HepG2 (cell line): ENCODE measurements around the gene MBTPS2. TPM values are rescaled to one million over a fixed set of nuclear protein-coding genes. Genes with fewer than 3 reads are reported as not detected.
A peak's percentile ranks its signal among the peaks of the same experiment; 100 is the strongest.

Source experiments
- SALL2 ChIP-seq: sonication (generic); formaldehyde crosslinking; IDR thresholded peaks from 2 replicates; pipeline ENCODE4 v1.8.1; 2023; ENCODE audit warnings: mild to moderate bottlenecking, missing genetic modification reagents, inconsistent platforms
- SOX5 ChIP-seq: IDR thresholded peaks from 2 replicates; pipeline ENCODE4 v1.6.1; 2016; ENCODE audit warnings: borderline replicate concordance
- TBX2 ChIP-seq: sonication (generic); formaldehyde crosslinking; IDR thresholded peaks from 2 replicates; pipeline ENCODE4 v1.5.0; 2020; ENCODE audit warnings: missing genetic modification reagents, mild to moderate bottlenecking, borderline replicate concordance
- ZNF589 ChIP-seq: sonication (generic); formaldehyde crosslinking; conservative IDR thresholded peaks from 2 replicates; pipeline ENCODE4 v1.8.0; 2022; ENCODE audit warnings: mild to moderate bottlenecking, moderate library complexity, missing genetic modification reagents
- ZNF879 ChIP-seq: sonication (generic); formaldehyde crosslinking; IDR thresholded peaks from 2 replicates; pipeline ENCODE4 v1.8.1; 2023; ENCODE audit warnings: missing genetic modification reagents
- polyA plus RNA-seq, 8 experiments: library from polyadenylated mRNA; depleted of rRNA in 3 of 8; stranded (reverse) in 7 of 8; unstranded in 1 of 8; fragments of >200 nt; fragmentation: Illumina TruSeq in 4 of 8; extraction: Trizol in 4 of 8; gene quantifications; 2 replicates each; pipeline versions ENCODE4 v1.2.1 to v1.2.3, GENCODE V29; 2011 to 2016; ENCODE audit warnings: low read depth in 4 of 8, missing spikeins in 1 of 8, mixed read lengths in 1 of 8; ENCODE audit not compliant: insufficient read depth in 1 of 8
- total RNA-seq, 5 experiments: library from RNA; depleted of rRNA; stranded (reverse); fragments of >200 nt; fragmentation: Illumina TruSeq; extraction: Trizol; gene quantifications; 2 replicates each; pipeline ENCODE4 v1.2.3, GENCODE V29; 2016; ENCODE audit warnings: low read depth in 1 of 5
- TF ChIP-seq, protein P1 (sequence below), 2 experiments: fragments of 450-650 bp in 1 of 2; sonication (generic) in 1 of 2; formaldehyde crosslinking in 1 of 2; IDR thresholded peaks; 2 replicates each; pipeline versions ENCODE4 v1.6.1 to v1.8.0; 2016 to 2022; ENCODE audit warnings: antibody characterized with exemption in 1 of 2, mild to moderate bottlenecking in 1 of 2, missing genetic modification reagents in 1 of 2
- TF ChIP-seq, protein P2 (sequence below): sonication (generic); formaldehyde crosslinking; IDR thresholded peaks from 2 replicates; pipeline ENCODE4 v1.8.0; 2022; ENCODE audit warnings: missing genetic modification reagents, mild to moderate bottlenecking, inconsistent platforms, borderline replicate concordance
- TF ChIP-seq, protein P3 (sequence below): sonication (generic); formaldehyde crosslinking; IDR thresholded peaks from 2 replicates; pipeline ENCODE4 v1.8.1; 2023; ENCODE audit warnings: mild to moderate bottlenecking, missing genetic modification reagents, borderline replicate concordance
- TF ChIP-seq, protein P4 (sequence below): sonication (generic); formaldehyde crosslinking; IDR thresholded peaks from 2 replicates; pipeline ENCODE4 v1.4.0; 2020; ENCODE audit warnings: low read depth, missing genetic modification reagents
- TF ChIP-seq, protein P5 (sequence below): sonication (generic); formaldehyde crosslinking; IDR thresholded peaks from 2 replicates; pipeline ENCODE4 v1.5.0; 2020; ENCODE audit warnings: missing genetic modification reagents, mild to moderate bottlenecking, borderline replicate concordance

Gene MBTPS2
- total and polyA plus RNA-seq, 2 of the 13 experiments (the other 11 are each of a cell fraction or from before 2014, with no cell fraction given), result 5.7 to 14.4 TPM

DNA sequence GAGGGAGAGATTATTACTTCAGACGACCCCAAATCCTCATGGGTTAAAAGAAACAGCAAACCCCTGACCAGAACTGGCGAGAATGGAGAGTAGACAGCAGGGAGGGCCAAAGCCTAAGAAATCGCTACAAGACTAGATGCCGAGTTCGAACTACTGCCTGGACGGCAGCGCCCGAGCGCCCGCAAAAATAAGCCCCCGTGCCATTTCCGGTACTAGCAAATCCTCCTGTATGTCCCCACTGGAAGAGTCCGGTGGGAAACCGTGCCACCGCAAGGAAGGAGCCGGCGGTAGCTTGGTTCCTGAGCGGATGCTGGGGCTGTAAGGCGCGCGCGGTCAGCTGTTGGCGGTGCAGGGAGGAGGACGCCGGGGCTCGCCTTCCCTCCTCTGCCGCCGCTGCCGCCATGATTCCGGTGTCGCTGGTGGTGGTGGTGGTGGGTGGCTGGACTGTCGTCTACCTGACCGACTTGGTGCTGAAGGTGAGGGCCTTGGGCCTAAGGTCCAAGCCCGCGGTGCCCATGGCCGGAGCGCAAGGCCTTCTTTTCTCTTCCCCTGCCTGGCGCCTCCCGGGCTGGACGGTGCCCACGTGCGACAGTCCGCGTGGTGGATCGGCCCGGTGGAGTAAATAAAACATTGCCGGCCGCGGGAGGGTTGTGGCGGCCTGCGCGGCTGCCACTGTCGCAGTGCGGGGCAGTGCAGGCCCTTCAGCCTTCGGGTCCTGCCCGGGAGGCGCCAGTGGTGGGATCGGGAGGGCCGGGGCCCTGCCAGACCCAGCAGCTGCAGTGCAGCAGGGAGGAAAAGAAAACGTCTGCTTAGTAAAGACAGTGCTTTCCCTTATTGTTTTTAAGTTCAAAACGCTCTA lies at the start of gene MBTPS2 (continued):
- TF ChIP-seq, protein P1, sequence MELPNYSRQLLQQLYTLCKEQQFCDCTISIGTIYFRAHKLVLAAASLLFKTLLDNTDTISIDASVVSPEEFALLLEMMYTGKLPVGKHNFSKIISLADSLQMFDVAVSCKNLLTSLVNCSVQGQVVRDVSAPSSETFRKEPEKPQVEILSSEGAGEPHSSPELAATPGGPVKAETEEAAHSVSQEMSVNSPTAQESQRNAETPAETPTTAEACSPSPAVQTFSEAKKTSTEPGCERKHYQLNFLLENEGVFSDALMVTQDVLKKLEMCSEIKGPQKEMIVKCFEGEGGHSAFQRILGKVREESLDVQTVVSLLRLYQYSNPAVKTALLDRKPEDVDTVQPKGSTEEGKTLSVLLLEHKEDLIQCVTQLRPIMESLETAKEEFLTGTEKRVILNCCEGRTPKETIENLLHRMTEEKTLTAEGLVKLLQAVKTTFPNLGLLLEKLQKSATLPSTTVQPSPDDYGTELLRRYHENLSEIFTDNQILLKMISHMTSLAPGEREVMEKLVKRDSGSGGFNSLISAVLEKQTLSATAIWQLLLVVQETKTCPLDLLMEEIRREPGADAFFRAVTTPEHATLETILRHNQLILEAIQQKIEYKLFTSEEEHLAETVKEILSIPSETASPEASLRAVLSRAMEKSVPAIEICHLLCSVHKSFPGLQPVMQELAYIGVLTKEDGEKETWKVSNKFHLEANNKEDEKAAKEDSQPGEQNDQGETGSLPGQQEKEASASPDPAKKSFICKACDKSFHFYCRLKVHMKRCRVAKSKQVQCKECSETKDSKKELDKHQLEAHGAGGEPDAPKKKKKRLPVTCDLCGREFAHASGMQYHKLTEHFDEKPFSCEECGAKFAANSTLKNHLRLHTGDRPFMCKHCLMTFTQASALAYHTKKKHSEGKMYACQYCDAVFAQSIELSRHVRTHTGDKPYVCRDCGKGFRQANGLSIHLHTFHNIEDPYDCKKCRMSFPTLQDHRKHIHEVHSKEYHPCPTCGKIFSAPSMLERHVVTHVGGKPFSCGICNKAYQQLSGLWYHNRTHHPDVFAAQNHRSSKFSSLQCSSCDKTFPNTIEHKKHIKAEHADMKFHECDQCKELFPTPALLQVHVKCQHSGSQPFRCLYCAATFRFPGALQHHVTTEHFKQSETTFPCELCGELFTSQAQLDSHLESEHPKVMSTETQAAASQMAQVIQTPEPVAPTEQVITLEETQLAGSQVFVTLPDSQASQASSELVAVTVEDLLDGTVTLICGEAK (IDR thresholded peaks at IDR 0.05), result peak; percentile 92
- TF ChIP-seq, protein P1 (CRISPR knock-in tag; IDR thresholded peaks at IDR 0.05), result peak; percentile 78
- TF ChIP-seq TBX2 (CRISPR knock-in tag) (peak; percentile 60), ZNF589 (0 out of 2 replicates have a peak, but pooled peaks have one; percentile 49), SOX5 (CRISPR knock-in tag) (no peak), ZNF879 (CRISPR knock-in tag) (no peak), SALL2 (peak; percentile 74; the same call in 1 of the 2 replicates)
- TF ChIP-seq, protein P2, sequence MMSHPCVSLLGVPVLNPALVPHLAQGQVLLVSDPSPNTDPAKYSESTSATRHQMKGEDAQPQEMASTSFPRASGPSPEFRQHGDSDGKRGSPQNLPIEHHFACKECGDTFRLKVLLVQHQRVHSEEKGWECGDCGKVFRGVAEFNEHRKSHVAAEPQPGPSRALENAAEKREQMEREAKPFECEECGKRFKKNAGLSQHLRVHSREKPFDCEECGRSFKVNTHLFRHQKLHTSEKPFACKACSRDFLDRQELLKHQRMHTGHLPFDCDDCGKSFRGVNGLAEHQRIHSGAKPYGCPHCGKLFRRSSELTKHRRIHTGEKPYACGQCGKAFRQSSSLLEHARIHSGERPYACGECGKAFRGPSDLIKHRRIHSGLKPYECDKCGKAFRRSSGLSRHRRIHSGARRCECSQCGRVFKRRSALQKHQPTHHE (CRISPR knock-in tag), result no peak
- TF ChIP-seq, protein P3, sequence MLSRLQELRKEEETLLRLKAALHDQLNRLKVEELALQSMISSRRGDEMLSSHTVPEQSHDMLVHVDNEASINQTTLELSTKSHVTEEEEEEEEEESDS, result no peak
- TF ChIP-seq, protein P4, sequence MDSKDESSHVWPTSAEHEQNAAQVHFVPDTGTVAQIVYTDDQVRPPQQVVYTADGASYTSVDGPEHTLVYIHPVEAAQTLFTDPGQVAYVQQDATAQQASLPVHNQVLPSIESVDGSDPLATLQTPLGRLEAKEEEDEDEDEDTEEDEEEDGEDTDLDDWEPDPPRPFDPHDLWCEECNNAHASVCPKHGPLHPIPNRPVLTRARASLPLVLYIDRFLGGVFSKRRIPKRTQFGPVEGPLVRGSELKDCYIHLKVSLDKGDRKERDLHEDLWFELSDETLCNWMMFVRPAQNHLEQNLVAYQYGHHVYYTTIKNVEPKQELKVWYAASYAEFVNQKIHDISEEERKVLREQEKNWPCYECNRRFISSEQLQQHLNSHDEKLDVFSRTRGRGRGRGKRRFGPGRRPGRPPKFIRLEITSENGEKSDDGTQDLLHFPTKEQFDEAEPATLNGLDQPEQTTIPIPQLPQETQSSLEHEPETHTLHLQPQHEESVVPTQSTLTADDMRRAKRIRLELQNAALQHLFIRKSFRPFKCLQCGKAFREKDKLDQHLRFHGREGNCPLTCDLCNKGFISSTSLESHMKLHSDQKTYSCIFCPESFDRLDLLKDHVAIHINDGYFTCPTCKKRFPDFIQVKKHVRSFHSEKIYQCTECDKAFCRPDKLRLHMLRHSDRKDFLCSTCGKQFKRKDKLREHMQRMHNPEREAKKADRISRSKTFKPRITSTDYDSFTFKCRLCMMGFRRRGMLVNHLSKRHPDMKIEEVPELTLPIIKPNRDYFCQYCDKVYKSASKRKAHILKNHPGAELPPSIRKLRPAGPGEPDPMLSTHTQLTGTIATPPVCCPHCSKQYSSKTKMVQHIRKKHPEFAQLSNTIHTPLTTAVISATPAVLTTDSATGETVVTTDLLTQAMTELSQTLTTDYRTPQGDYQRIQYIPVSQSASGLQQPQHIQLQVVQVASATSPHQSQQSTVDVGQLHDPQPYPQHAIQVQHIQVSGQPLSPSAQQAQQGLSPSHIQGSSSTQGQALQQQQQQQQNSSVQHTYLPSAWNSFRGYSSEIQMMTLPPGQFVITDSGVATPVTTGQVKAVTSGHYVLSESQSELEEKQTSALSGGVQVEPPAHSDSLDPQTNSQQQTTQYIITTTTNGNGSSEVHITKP (CRISPR knock-in tag), result no peak
- TF ChIP-seq, protein P5, sequence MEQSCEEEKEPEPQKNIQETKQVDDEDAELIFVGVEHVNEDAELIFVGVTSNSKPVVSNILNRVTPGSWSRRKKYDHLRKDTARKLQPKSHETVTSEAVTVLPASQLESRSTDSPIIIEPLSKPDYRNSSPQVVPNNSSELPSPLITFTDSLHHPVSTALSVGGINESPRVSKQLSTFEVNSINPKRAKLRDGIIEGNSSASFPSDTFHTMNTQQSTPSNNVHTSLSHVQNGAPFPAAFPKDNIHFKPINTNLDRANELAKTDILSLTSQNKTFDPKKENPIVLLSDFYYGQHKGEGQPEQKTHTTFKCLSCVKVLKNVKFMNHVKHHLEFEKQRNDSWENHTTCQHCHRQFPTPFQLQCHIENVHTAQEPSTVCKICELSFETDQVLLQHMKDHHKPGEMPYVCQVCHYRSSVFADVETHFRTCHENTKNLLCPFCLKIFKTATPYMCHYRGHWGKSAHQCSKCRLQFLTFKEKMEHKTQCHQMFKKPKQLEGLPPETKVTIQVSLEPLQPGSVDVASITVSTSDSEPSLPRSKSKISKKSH (CRISPR knock-in tag), result peak; percentile 48; the same call in 1 of the 2 replicates
